GM12878 (cell line): Measurements from ENCODE around the gene MLKL. TPM values are rescaled to one million over a fixed set of nuclear protein-coding genes. Genes with fewer than 3 reads are reported as not detected.

Source experiments
- ATAC-seq: fragments of 200-7000 bp; cut with Tn5 transposase; 3 replicates; pipeline ENCODE4 v1.9.1; 2020; ENCODE audit warnings: mild to moderate bottlenecking, moderate library complexity
- BruUV-seq: library from RNA; stranded (reverse); fragments of 400-500 nt; replicated peaks from 2 replicates; lab custom pipeline; 2021; lab: Mats Ljungman, UMichigan
- CTCF ChIA-PET: fragments of 300-600 bp; sonication (Branson Sonifier 250); formaldehyde crosslinking; extraction: SDS; loops from one replicate; lab custom pipeline; 2021; ENCODE audit warnings: inconsistent platforms; lab: Yijun Ruan, JAX
- POLR2A ChIA-PET: fragments of 350-600 bp; formaldehyde crosslinking; extraction: SDS; loops from one replicate; lab custom pipeline; 2021; ENCODE audit warnings: inconsistent platforms; lab: Charles Lee
- RAD21 ChIA-PET: fragments of 300-600 bp; sonication (Branson Sonifier 250); formaldehyde crosslinking; loops from one replicate; lab custom pipeline; 2023; ENCODE audit warnings: antibody characterized with exemption; ENCODE audit not compliant: unreplicated experiment; lab: Charles Lee
- SMC1A ChIA-PET: fragments of 300-600 bp; sonication (Branson Sonifier 250); formaldehyde crosslinking; loops from one replicate; lab custom pipeline; 2023; ENCODE audit not compliant: unreplicated experiment, uncharacterized antibody; lab: Charles Lee
- DNase-seq: peaks from one replicate; pipeline ENCODE4 v3.0.0-alpha.2; 2011; ENCODE audit warnings: low read depth, low spot score
- FAIRE-seq: peaks from 3 replicates; lab custom pipeline; 2011; peaks lifted over from hg19 to GRCh38; lab: Jason Lieb, UNC
- H2AFZ ChIP-seq: 2 replicates; pipeline ENCODE4 v1.6.0; 2011; ENCODE audit warnings: low read depth, low read length, control low read depth; ENCODE audit not compliant: control insufficient read depth
- H3K27ac ChIP-seq: 2 replicates; pipeline ENCODE4 v1.5.1; 2011; ENCODE audit warnings: control low read depth; ENCODE audit not compliant: control insufficient read depth, insufficient read depth
- H3K27me3 ChIP-seq, 2 experiments: replicated peaks in 1 of 2; 2 replicates each; pipeline versions ENCODE4 v1.6.0 to v1.6.1; 2011; ENCODE audit warnings: low read length in 1 of 2; ENCODE audit not compliant: control insufficient read depth in 2 of 2, insufficient read depth in 2 of 2
- H3K36me3 ChIP-seq, 2 experiments: 2 replicates each; pipeline ENCODE4 v1.5.1; 2011; ENCODE audit warnings: low read length in 1 of 2; ENCODE audit not compliant: control insufficient read depth in 2 of 2, insufficient read depth in 2 of 2
- H3K4me1 ChIP-seq: 2 replicates; pipeline ENCODE4 v1.6.1; 2011; ENCODE audit warnings: mild to moderate bottlenecking, low read length, moderate library complexity, mixed read lengths; ENCODE audit not compliant: control insufficient read depth, insufficient read depth
- H3K4me2 ChIP-seq: 2 replicates; pipeline ENCODE4 v1.6.0; 2011; ENCODE audit warnings: control low read depth; ENCODE audit not compliant: control insufficient read depth, insufficient read depth
- H3K4me3 ChIP-seq: fragments of 200-600 bp; sonication (generic); 2 replicates; pipeline ENCODE4 v1.5.1; 2016
- H3K79me2 ChIP-seq: 2 replicates; pipeline ENCODE4 v1.6.0; 2011; ENCODE audit warnings: low read length; ENCODE audit not compliant: control insufficient read depth, insufficient read depth
- H3K9ac ChIP-seq: 2 replicates; pipeline ENCODE4 v1.8.0; 2011; ENCODE audit warnings: low read length, control low read depth, mixed read lengths; ENCODE audit not compliant: control insufficient read depth, insufficient read depth
- H3K9me3 ChIP-seq: replicated peaks from 3 replicates; pipeline ENCODE4 v1.5.1; 2011; ENCODE audit warnings: mild to moderate bottlenecking, low read length; ENCODE audit not compliant: control insufficient read depth, insufficient read depth
- H4K20me1 ChIP-seq: 2 replicates; pipeline ENCODE4 v1.6.0; 2011; ENCODE audit not compliant: control insufficient read depth, insufficient read depth
- CBFB ChIP-seq: IDR thresholded peaks from 2 replicates; pipeline ENCODE4 v1.6.1; 2016; ENCODE audit warnings: antibody characterized with exemption, low read depth
- EED ChIP-seq: sonication (generic); IDR thresholded peaks from 2 replicates; pipeline ENCODE4 v1.6.1; 2016; ENCODE audit warnings: antibody characterized with exemption, low read depth
- ESRRA ChIP-seq: IDR thresholded peaks from 2 replicates; pipeline ENCODE4 v1.6.1; 2012; ENCODE audit warnings: mild to moderate bottlenecking, low read length, improper control_type of control experiment
- HDGF ChIP-seq: fragments of 450-650 bp; IDR thresholded peaks from 2 replicates; pipeline ENCODE4 v1.6.1; 2016; ENCODE audit warnings: antibody characterized with exemption
- IKZF2 ChIP-seq, 2 experiments: fragments of 450-650 bp; IDR thresholded peaks; 2 replicates each; pipeline ENCODE4 v1.6.1; 2017; ENCODE audit warnings: mild to moderate bottlenecking in 2 of 2, moderate library complexity in 2 of 2
- KDM1A ChIP-seq: fragments of 200-600 bp; sonication (generic); IDR thresholded peaks from 2 replicates; pipeline ENCODE4 v1.6.1; 2016; ENCODE audit warnings: borderline replicate concordance
- KLF5 ChIP-seq: fragments of 450-650 bp; IDR thresholded peaks from 2 replicates; pipeline ENCODE4 v1.6.1; 2014; ENCODE audit warnings: mild to moderate bottlenecking; ENCODE audit not compliant: partially characterized antibody
- SMAD5 ChIP-seq: IDR thresholded peaks from 2 replicates; pipeline ENCODE4 v1.6.1; 2016; ENCODE audit warnings: antibody characterized with exemption, low read depth
- SREBF2 ChIP-seq: IDR thresholded peaks from 2 replicates; pipeline ENCODE4 v1.6.1; 2012; ENCODE audit warnings: mild to moderate bottlenecking, low read length
- TCF7 ChIP-seq: IDR thresholded peaks from 2 replicates; pipeline ENCODE4 v1.6.1; 2014; ENCODE audit warnings: antibody characterized with exemption, borderline replicate concordance
- WGBS: methylation state at CpG from one replicate; pipeline ENCODE4 v1.1.6; 2016; ENCODE audit warnings: low lambda C conversion rate; ENCODE audit not compliant: insufficient replicate concordance, insufficient coverage; ENCODE audit errors: missing lambda C conversion rate; 5-methylcytosine and 5-hydroxymethylcytosine counted together
- in situ Hi-C: fragments of 300-500 bp; cut with MboI; formaldehyde crosslinking; loops from 9 replicates; pipeline ENCODE4 v1.14.3; 2018; ENCODE audit warnings: mixed read lengths
- intact Hi-C: fragments of 100-400 bp; cut with micrococcal nuclease; formaldehyde crosslinking; loops from one replicate; pipeline ENCODE4 v1.14.2; 2022; ENCODE audit not compliant: unreplicated experiment
- polyA plus RNA-seq, 11 experiments: library from polyadenylated mRNA; depleted of rRNA in 4 of 11; unstranded in 6 of 11; stranded (reverse) in 5 of 11; fragments of >200 nt; fragmentation: Nextera tagmentation in 4 of 11; fragmentation: Illumina TruSeq in 1 of 11; extraction: Ambion mirVana in 4 of 11; extraction: Trizol in 1 of 11; gene quantifications; 1 replicate in 1 of 11; 2 replicates in 10 of 11; pipeline versions ENCODE4 v1.2.1 to v1.2.3, GENCODE V29; 2011 to 2016; ENCODE audit warnings: inconsistent platforms in 2 of 11, missing spikeins in 2 of 11, low read depth in 1 of 11
- total RNA-seq, 4 experiments: library from RNA; depleted of rRNA in 3 of 4; stranded (reverse); fragments of >200 nt in 3 of 4; fragmentation: Illumina TruSeq in 1 of 4; extraction: Trizol in 1 of 4; gene quantifications; 2 replicates each; pipeline versions ENCODE4 v1.2.1 to v1.2.3, GENCODE V29; 2013 to 2021
- TF ChIP-seq, protein P1 (sequence below): fragments of 150-350 bp; IDR thresholded peaks from 2 replicates; pipeline ENCODE4 v1.6.1; 2014; ENCODE audit warnings: mild to moderate bottlenecking, low read depth, low read length
- TF ChIP-seq, protein P2 (sequence below): IDR thresholded peaks from 2 replicates; pipeline ENCODE4 v1.6.1; 2012; ENCODE audit warnings: low read length, inconsistent platforms
- TF ChIP-seq, protein P3 (sequence below): fragments of 450-650 bp; IDR thresholded peaks from 2 replicates; pipeline ENCODE4 v1.6.1; 2017; ENCODE audit warnings: antibody characterized with exemption, mild to moderate bottlenecking, moderate library complexity
- TF ChIP-seq, protein P4 (sequence below): fragments of 150-350 bp; IDR thresholded peaks from 2 replicates; pipeline ENCODE4 v1.6.1; 2016; ENCODE audit warnings: low read depth, low read length

MLKL gene
- total and polyA plus RNA-seq, 10 of the 15 experiments (the other 5 are each of a cell fraction or from before 2014, with no cell fraction given): 3.8 to 14.5 (median 11.2) TPM

DNA sequence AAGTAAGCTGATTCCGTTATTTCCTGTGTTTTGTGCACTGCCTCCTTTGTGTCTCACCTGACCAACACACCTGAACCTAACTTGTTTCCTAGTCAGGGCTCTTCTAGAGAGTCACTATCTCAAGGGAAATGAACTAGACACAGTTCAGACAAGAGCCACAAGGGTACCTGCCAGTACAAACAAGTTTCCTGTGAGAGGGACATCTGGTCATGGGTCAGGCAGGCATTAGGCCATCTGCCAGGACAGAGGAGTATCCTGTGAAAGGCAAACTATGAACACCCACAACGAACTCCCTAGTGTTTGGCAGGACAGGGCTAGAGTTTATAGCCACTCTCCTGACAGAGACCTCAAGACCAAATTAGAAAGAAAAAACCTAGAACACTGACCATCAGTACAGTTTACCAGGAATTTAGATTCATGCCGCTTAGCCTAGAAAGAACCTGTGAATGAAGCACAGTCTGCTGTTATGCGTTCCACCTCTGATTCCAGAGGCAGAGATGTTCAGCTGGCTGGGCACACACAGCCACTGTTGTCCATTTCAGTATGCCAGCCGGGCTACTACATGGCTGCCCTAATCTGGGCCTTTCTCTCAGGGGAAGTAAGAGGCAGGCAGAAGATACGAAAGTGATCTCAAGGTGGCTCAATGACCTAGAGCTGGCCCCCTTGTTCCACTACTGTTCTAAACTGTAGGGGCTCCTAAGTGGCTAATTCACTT is 73.0 kb downstream of the MLKL start:
- ChIA-PET CTCF (interaction anchor here (4.9 kb wide), 1 partner anchor 24 kb away, joined by 24 read pairs; no protein-coding TSS in a partner anchor), SMC1A (interaction anchor here (1.0 kb wide), 1 partner anchor 10 kb away, joined by 5 read pairs; no protein-coding TSS in a partner anchor), RAD21 (interaction anchor here (0.6 kb wide), 1 partner anchor 14 kb away, joined by 4 read pairs; no protein-coding TSS in a partner anchor), POLR2A (no interaction called here)
- H3K4me2 ChIP-seq: no peak overlapping the region; the same call in 1 of the 2 replicates
- intact Hi-C loops: no loop called here
- no TSS peak for BruUV-seq
- ATAC-seq (no peak; the same call in 2 of the 3 replicates), FAIRE-seq (no peak), DNase-seq (no peak)
- 54% methylated on average over 6 of the region's 6 CpGs for WGBS
- H4K20me1 ChIP-seq: no peaks in the 10 kb centered on the region; the same call in 1 of the 2 replicates
- no peak overlapping the region for H3K9ac ChIP-seq
- H3K79me2 ChIP-seq: no peaks in the 10 kb centered on the region
- peak overlapping the region; percentile 25 for H3K27ac ChIP-seq
- peaks cover 24 to 48% of the 10 kb centered on the region in 2 experiments for H3K36me3 ChIP-seq
- in situ Hi-C loops: loop anchor here (10.0 kb wide), 1 partner anchor 313 kb away; no protein-coding TSS in a partner anchor
- H3K9me3 ChIP-seq: no peaks in the 10 kb centered on the region
- H3K27me3 ChIP-seq: no peaks in the 10 kb centered on the region
- H2AFZ ChIP-seq: no peak overlapping the region
- peaks cover 9% of the 10 kb centered on the region for H3K4me1 ChIP-seq
- H3K4me3 ChIP-seq: no peak overlapping the region
- TF ChIP-seq IKZF2 (IDR thresholded peaks at IDR 0.05) (no peak), HDGF (no peak), SMAD5 (no peak), SREBF2 (no peak), EED (no peak), ESRRA (no peak), KLF5 (no peak), KDM1A (no peak), TCF7 (no peak), CBFB (no peak)
- TF ChIP-seq, protein P1, sequence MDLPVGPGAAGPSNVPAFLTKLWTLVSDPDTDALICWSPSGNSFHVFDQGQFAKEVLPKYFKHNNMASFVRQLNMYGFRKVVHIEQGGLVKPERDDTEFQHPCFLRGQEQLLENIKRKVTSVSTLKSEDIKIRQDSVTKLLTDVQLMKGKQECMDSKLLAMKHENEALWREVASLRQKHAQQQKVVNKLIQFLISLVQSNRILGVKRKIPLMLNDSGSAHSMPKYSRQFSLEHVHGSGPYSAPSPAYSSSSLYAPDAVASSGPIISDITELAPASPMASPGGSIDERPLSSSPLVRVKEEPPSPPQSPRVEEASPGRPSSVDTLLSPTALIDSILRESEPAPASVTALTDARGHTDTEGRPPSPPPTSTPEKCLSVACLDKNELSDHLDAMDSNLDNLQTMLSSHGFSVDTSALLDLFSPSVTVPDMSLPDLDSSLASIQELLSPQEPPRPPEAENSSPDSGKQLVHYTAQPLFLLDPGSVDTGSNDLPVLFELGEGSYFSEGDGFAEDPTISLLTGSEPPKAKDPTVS: no peak
- TF ChIP-seq, protein P2, sequence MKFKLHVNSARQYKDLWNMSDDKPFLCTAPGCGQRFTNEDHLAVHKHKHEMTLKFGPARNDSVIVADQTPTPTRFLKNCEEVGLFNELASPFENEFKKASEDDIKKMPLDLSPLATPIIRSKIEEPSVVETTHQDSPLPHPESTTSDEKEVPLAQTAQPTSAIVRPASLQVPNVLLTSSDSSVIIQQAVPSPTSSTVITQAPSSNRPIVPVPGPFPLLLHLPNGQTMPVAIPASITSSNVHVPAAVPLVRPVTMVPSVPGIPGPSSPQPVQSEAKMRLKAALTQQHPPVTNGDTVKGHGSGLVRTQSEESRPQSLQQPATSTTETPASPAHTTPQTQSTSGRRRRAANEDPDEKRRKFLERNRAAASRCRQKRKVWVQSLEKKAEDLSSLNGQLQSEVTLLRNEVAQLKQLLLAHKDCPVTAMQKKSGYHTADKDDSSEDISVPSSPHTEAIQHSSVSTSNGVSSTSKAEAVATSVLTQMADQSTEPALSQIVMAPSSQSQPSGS: no peak
- TF ChIP-seq, protein P3, sequence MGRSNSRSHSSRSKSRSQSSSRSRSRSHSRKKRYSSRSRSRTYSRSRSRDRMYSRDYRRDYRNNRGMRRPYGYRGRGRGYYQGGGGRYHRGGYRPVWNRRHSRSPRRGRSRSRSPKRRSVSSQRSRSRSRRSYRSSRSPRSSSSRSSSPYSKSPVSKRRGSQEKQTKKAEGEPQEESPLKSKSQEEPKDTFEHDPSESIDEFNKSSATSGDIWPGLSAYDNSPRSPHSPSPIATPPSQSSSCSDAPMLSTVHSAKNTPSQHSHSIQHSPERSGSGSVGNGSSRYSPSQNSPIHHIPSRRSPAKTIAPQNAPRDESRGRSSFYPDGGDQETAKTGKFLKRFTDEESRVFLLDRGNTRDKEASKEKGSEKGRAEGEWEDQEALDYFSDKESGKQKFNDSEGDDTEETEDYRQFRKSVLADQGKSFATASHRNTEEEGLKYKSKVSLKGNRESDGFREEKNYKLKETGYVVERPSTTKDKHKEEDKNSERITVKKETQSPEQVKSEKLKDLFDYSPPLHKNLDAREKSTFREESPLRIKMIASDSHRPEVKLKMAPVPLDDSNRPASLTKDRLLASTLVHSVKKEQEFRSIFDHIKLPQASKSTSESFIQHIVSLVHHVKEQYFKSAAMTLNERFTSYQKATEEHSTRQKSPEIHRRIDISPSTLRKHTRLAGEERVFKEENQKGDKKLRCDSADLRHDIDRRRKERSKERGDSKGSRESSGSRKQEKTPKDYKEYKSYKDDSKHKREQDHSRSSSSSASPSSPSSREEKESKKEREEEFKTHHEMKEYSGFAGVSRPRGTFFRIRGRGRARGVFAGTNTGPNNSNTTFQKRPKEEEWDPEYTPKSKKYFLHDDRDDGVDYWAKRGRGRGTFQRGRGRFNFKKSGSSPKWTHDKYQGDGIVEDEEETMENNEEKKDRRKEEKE: no peak
- TF ChIP-seq, protein P4, sequence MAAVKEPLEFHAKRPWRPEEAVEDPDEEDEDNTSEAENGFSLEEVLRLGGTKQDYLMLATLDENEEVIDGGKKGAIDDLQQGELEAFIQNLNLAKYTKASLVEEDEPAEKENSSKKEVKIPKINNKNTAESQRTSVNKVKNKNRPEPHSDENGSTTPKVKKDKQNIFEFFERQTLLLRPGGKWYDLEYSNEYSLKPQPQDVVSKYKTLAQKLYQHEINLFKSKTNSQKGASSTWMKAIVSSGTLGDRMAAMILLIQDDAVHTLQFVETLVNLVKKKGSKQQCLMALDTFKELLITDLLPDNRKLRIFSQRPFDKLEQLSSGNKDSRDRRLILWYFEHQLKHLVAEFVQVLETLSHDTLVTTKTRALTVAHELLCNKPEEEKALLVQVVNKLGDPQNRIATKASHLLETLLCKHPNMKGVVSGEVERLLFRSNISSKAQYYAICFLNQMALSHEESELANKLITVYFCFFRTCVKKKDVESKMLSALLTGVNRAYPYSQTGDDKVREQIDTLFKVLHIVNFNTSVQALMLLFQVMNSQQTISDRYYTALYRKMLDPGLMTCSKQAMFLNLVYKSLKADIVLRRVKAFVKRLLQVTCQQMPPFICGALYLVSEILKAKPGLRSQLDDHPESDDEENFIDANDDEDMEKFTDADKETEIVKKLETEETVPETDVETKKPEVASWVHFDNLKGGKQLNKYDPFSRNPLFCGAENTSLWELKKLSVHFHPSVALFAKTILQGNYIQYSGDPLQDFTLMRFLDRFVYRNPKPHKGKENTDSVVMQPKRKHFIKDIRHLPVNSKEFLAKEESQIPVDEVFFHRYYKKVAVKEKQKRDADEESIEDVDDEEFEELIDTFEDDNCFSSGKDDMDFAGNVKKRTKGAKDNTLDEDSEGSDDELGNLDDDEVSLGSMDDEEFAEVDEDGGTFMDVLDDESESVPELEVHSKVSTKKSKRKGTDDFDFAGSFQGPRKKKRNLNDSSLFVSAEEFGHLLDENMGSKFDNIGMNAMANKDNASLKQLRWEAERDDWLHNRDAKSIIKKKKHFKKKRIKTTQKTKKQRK: no peak
